SK-N-MC (cell line): Measurements from ENCODE around the gene PCDHGC3.

Experiments
- EZH2 ChIP-seq: fragments of 200-600 bp; sonication (generic); IDR thresholded peaks from one replicate; pipeline ENCODE4 v1.6.1; 2017; ENCODE audit warnings: antibody characterized with exemption
- FOXP2 ChIP-seq: optimal IDR thresholded peaks from 2 replicates; pipeline ENCODE3; 2011; ENCODE audit warnings: mild to moderate bottlenecking, moderate library complexity; ENCODE audit not compliant: insufficient read depth; ENCODE audit errors: extremely low read length, control extremely low read depth
- POLR2AphosphoS5 ChIP-seq: IDR thresholded peaks from 2 replicates; pipeline ENCODE4 v1.6.1; 2012; ENCODE audit warnings: mild to moderate bottlenecking, low read depth, low read length, borderline replicate concordance

DNA sequence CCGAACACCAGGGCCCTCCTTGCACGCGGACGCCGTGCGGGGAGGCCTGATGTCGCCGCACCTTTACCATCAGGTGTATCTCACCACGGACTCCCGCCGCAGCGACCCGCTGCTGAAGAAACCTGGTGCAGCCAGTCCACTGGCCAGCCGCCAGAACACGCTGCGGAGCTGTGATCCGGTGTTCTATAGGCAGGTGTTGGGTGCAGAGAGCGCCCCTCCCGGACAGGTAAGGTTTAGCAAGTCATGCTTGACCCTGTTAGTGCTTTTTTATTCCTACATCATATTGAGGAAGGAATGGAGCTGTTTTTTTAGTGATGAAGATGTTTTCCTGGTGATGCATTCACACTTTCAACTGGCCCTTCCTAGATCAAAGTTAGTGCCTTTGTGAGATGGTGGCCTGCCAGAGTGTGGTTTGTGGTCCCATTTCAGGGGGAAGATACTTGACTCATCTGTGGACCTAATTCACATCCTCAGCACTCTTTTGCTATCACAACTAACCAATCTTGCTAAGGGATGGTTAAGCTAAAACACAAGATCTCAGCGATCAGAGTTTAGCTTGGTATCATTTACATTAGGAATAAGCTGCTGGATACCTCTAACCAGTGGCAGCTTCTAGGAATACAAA is 2.7 kb downstream of the PCDHGC3 start:
- no peak for TF ChIP-seq EZH2
- TF ChIP-seq POLR2AphosphoS5, result no peak
- no peak for TF ChIP-seq FOXP2
